ENCODE data around the gene SPDYE4.

DNA sequence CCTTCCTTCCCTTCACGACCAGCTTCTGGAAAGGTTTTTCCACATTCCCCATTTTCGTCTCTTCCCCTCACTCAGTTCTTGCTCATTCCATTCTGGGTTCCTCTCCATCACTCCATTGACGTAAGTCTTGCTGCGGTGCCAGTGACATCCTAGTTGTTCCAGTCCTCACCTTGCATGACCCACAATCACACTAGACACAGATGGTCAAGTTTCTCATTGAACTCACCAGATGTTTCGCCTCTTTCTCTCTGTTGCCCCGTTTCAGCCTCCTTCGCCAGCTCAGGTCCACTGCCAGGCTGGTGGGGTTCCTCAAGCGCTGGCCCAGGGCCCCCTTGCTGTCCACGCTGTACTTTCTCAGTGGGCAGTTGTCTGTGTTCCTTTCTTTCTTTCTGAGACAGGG is 57.1 kb downstream of the SPDYE4 start:
- TF ChIP-seq, protein P1, sequence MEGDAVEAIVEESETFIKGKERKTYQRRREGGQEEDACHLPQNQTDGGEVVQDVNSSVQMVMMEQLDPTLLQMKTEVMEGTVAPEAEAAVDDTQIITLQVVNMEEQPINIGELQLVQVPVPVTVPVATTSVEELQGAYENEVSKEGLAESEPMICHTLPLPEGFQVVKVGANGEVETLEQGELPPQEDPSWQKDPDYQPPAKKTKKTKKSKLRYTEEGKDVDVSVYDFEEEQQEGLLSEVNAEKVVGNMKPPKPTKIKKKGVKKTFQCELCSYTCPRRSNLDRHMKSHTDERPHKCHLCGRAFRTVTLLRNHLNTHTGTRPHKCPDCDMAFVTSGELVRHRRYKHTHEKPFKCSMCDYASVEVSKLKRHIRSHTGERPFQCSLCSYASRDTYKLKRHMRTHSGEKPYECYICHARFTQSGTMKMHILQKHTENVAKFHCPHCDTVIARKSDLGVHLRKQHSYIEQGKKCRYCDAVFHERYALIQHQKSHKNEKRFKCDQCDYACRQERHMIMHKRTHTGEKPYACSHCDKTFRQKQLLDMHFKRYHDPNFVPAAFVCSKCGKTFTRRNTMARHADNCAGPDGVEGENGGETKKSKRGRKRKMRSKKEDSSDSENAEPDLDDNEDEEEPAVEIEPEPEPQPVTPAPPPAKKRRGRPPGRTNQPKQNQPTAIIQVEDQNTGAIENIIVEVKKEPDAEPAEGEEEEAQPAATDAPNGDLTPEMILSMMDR (IDR thresholded peaks at IDR 0.05): no peak
- no peak for TF ChIP-seq POLR2AphosphoS5 (IDR thresholded peaks at IDR 0.05)

All from prostate gland (tissue), 2 donors.